Adipocyte (in vitro differentiated cells): ENCODE data around the gene BIN1.

Source experiments
- DNase-seq: peaks from one replicate; pipeline ENCODE4 v3.0.0-alpha.2; 2015; ENCODE audit warnings: low read depth
- H3K27me3 ChIP-seq: replicated peaks from 2 replicates; pipeline ENCODE4 v1.7.0; 2013; ENCODE audit warnings: mild to moderate bottlenecking, low read length, moderate library complexity; ENCODE audit not compliant: control insufficient read depth, insufficient read depth
- H3K36me3 ChIP-seq: 2 replicates; pipeline ENCODE4 v1.7.0; 2013; ENCODE audit warnings: low read length, mild to moderate bottlenecking, moderate library complexity; ENCODE audit not compliant: control insufficient read depth, insufficient read depth, severe bottlenecking
- H3K4me1 ChIP-seq: 2 replicates; pipeline ENCODE4 v1.7.0; 2013; ENCODE audit warnings: mild to moderate bottlenecking, low read length, moderate library complexity; ENCODE audit not compliant: control insufficient read depth, insufficient read depth
- H3K4me3 ChIP-seq: 2 replicates; pipeline ENCODE4 v1.7.0; 2013; ENCODE audit warnings: mild to moderate bottlenecking, low read length, moderate library complexity
- H3K9ac ChIP-seq: 2 replicates; pipeline ENCODE4 v1.7.0; 2013; ENCODE audit warnings: mild to moderate bottlenecking, low read length, moderate library complexity
- H3K9me3 ChIP-seq: 2 replicates; pipeline ENCODE4 v1.7.0; 2013; ENCODE audit warnings: mild to moderate bottlenecking, low read length, moderate library complexity; ENCODE audit not compliant: control insufficient read depth

Gene BIN1

DNA sequence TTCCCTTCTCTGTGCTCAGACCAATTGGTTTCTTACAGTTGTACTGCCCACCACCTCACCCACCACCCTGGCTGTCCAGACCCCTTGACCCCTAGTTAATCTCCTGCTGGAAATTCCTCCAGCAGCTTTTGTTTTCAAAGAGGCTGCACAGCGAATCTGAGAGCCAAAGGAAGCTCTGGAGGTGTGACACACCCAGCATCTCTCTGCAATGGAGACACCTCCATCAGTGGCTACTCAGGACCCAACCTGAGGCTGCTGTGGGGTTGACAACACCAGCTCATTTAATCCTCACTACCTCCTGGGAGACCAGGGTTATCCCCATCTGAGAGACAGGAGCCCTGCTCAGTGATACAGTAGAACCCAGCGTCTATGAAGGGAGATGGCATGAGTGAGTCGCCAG, 86.4 kb downstream of the BIN1 start:
- no peak overlapping the region for H3K9ac ChIP-seq
- H3K4me1 ChIP-seq = peaks cover 9% of the 10 kb centered on the region
- H3K4me3 ChIP-seq = no peak overlapping the region
- H3K36me3 ChIP-seq = no peaks in the 10 kb centered on the region
- DNase-seq = no peak
- peaks cover 3% of the 10 kb centered on the region for H3K9me3 ChIP-seq
- no peaks in the 10 kb centered on the region for H3K27me3 ChIP-seq

GRCh38 chr2:127017548-127017947, 89.4 kb downstream of the BIN1 start:
- no peak for DNase-seq
- H3K27me3 ChIP-seq = no peaks in the 10 kb centered on the region
- peaks cover 20% of the 10 kb centered on the region for H3K4me1 ChIP-seq
- no peaks in the 10 kb centered on the region for H3K36me3 ChIP-seq
- H3K9ac ChIP-seq = no peak overlapping the region
- H3K9me3 ChIP-seq = no peaks in the 10 kb centered on the region
- H3K4me3 ChIP-seq = no peak overlapping the region

DNA sequence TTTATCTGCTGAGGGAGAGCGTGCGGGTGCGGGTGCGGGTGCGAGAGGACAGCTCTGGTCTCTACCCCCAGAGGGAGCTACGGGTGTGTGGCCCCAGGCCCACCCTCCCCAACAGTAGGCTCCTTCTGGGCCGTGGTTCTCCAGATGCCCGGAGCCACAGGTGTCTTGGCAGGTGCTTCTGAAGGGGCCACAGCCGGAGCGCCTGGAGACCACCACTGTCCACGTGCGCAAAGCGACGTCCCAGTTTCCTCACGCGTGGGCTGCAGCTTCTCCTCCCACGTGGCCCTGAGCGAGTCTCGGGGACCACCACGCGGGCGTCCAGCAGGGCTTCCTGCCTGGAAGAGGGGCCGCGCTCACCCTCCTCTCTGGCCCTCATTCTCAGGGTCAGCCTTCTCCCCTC, 90.6 kb downstream of the BIN1 start:
- DNase-seq = no peak
- Histone ChIP-seq H3K9ac (no peak overlapping the region), H3K36me3 (no peaks in the 10 kb centered on the region), H3K4me1 (peaks cover 31% of the 10 kb centered on the region), H3K4me3 (no peak overlapping the region), H3K9me3 (no peaks in the 10 kb centered on the region), H3K27me3 (no peaks in the 10 kb centered on the region)

DNA sequence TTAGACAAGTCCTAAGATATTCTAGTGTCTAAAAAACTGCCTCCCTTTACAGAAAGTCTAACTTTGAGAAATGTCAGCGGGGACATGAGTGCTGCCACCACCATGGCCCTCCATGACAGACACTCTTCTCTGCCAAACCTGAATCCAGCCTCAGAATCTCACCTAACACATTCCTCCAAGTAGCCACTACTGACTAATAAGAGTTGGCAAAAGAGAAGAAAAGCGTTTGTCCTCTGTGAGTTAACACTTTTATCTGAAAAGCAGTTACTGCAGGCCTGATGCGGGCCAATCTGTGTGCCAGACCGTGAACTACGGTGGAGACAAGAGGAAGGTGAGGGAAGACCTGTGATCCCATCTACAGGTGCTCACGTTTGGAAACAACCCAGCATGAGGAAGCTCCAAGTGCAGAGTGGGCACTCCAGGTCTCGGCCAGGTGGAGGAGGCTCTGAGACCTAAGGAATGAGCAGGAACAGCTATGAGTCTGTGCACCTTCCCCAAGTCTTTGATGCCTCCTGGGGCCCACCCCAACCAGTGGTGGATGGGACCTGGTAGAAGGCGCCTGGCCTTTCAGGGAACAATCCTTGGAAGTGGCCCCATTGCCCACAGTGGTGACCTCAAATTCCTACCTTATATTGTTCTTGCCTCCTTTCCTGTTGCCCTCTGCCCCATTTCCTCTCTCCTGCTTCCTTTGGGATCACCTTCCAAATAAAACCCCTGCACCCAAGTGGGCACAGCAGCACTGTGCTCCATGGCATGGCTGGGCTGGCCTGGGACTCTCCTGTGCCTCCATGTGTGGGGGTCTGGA, 91.6 kb downstream of the BIN1 start:
- Histone ChIP-seq H3K4me3 (no peak overlapping the region), H3K4me1 (peaks cover 34% of the 10 kb centered on the region), H3K36me3 (no peaks in the 10 kb centered on the region), H3K9ac (no peak overlapping the region), H3K27me3 (no peaks in the 10 kb centered on the region), H3K9me3 (peaks cover 1% of the 10 kb centered on the region)
- no peak for DNase-seq

DNA sequence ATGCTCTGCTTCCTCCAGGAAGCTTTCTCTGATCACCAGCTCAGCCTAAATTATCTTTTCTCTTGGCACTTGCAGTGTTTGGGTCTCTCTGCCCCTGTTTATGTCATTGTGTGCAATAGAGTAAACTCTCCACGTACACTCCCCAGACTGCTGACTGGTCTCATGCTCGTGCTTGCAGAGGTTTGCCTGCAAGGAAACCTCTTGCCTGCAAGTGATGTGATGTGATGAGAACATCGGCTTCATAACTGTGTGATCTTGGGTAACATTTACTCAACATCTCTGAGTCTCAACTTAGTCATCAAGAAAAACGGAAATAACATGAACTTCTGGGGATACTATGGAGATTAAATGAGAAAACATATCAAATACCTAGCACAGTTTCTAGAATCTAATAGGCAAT, 92.3 kb downstream of the BIN1 start:
- Histone ChIP-seq H3K9ac (no peak overlapping the region), H3K36me3 (no peaks in the 10 kb centered on the region), H3K9me3 (peaks cover 6% of the 10 kb centered on the region), H3K27me3 (no peaks in the 10 kb centered on the region), H3K4me3 (no peak overlapping the region), H3K4me1 (peaks cover 34% of the 10 kb centered on the region)
- DNase-seq = peak; percentile 80

- H3K9me3 ChIP-seq = peaks cover 6% of the 10 kb centered on the region
- H3K4me1 ChIP-seq = peaks cover 34% of the 10 kb centered on the region
- H3K36me3 ChIP-seq = no peaks in the 10 kb centered on the region
- no peaks in the 10 kb centered on the region for H3K27me3 ChIP-seq
- no peak overlapping the region for H3K4me3 ChIP-seq
- DNase-seq = no peak
- no peak overlapping the region for H3K9ac ChIP-seq
These were observed 92.7 kb downstream of the BIN1 start for GRCh38 chr2:127014224-127014623.

- H3K27me3 ChIP-seq = no peaks in the 10 kb centered on the region
- H3K36me3 ChIP-seq = no peaks in the 10 kb centered on the region
- peaks cover 34% of the 10 kb centered on the region for H3K4me1 ChIP-seq
- DNase-seq = no peak
- no peak overlapping the region for H3K9ac ChIP-seq
- peaks cover 6% of the 10 kb centered on the region for H3K9me3 ChIP-seq
- no peak overlapping the region for H3K4me3 ChIP-seq
These were observed 94.1 kb downstream of the BIN1 start for GRCh38 chr2:127012868-127013267.

DNA sequence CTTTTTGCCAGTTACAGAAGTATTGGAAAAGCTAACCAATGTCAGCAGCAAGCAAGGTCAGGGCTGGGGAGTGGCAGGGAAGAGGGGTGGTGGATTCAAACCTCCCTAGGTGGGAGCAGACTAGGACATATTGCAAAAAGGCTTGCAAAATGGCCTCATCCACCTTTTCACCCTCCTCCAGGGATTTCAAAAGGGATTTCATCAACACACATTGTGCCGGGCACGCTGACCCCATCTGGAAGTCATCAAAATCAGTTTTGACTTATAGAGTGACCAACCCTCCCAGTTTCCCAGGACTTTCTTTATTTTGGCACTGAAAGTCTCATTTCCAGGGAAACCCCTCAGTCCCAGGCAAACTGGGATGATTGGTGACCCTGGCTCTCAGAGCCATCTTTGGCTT, 94.7 kb downstream of the BIN1 start:
- Histone ChIP-seq H3K27me3 (no peaks in the 10 kb centered on the region), H3K36me3 (no peaks in the 10 kb centered on the region), H3K4me3 (no peak overlapping the region), H3K4me1 (peaks cover 34% of the 10 kb centered on the region), H3K9me3 (peaks cover 6% of the 10 kb centered on the region), H3K9ac (no peak overlapping the region)
- peak; percentile 51 for DNase-seq

DNA sequence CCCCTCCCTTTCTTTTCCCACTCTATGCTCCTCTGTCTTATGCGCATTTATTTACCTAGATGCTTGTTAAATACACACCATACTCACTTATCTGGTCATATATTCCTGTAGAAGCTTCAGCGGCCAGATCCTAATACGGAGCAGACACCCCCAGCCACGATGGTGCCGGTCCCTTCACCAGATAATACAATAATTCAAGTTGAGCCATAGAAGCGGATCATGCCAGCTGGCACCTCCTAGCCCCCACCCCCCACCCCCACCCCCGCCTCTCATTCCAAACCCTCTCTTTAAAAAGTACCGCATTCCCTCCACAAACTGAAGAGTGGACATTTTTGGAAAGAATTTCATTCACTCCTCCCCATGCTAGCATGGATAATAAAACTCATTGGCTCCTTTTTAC, 95.2 kb downstream of the BIN1 start:
- no peaks in the 10 kb centered on the region for H3K36me3 ChIP-seq
- H3K27me3 ChIP-seq = no peaks in the 10 kb centered on the region
- no peak overlapping the region for H3K4me3 ChIP-seq
- no peak overlapping the region for H3K9ac ChIP-seq
- peaks cover 6% of the 10 kb centered on the region for H3K9me3 ChIP-seq
- no peak for DNase-seq
- H3K4me1 ChIP-seq = peaks cover 34% of the 10 kb centered on the region

- H3K27me3 ChIP-seq = no peaks in the 10 kb centered on the region
- no peak overlapping the region for H3K4me3 ChIP-seq
- no peak overlapping the region for H3K9ac ChIP-seq
- H3K4me1 ChIP-seq = peaks cover 34% of the 10 kb centered on the region
- DNase-seq = no peak
- peaks cover 6% of the 10 kb centered on the region for H3K9me3 ChIP-seq
- H3K36me3 ChIP-seq = no peaks in the 10 kb centered on the region
These were observed 95.7 kb downstream of the BIN1 start for GRCh38 chr2:127011231-127011661.

GRCh38 chr2:127008265-127009015, 98.5 kb downstream of the BIN1 start:
- Histone ChIP-seq H3K27me3 (no peaks in the 10 kb centered on the region), H3K4me1 (peaks cover 16% of the 10 kb centered on the region), H3K9ac (no peak overlapping the region), H3K9me3 (peaks cover 6% of the 10 kb centered on the region), H3K36me3 (no peaks in the 10 kb centered on the region), H3K4me3 (no peak overlapping the region)
- no peak for DNase-seq
